Astrocyte (in vitro differentiated cells and primary cell): ENCODE data around the gene TMCO2. TPM values are rescaled to one million over a fixed set of nuclear protein-coding genes. Genes with fewer than 3 reads are reported as not detected.
"Not testable (repeated sequence)": the region's sequence is repeated elsewhere in the genome, so short reads cannot be mapped to it uniquely, and the experiment has no call there.

Experiments used
- DNase-seq: peaks from one replicate; pipeline ENCODE4 v3.0.0-alpha.2; 2010; ENCODE audit warnings: low read depth
- FAIRE-seq: peaks from 2 replicates; lab custom pipeline; 2011; peaks lifted over from hg19 to GRCh38; lab: Jason Lieb, UNC
- H2AFZ ChIP-seq: 2 replicates; pipeline ENCODE4 v1.6.0; 2012; ENCODE audit warnings: low read depth, low read length, inconsistent platforms
- H3K27ac ChIP-seq: 2 replicates; pipeline ENCODE4 v1.5.1; 2011; ENCODE audit warnings: low read depth, low read length, inconsistent platforms
- H3K27me3 ChIP-seq: 2 replicates; pipeline ENCODE4 v1.6.0; 2011; ENCODE audit warnings: low read length, inconsistent platforms; ENCODE audit not compliant: insufficient read depth
- H3K36me3 ChIP-seq: 2 replicates; pipeline ENCODE4 v1.5.1; 2011; ENCODE audit warnings: low read length, inconsistent platforms; ENCODE audit not compliant: insufficient read depth
- H3K4me1 ChIP-seq: 2 replicates; pipeline ENCODE4 v1.5.1; 2011; ENCODE audit warnings: low read length, inconsistent platforms; ENCODE audit not compliant: insufficient read depth
- H3K4me2 ChIP-seq: 2 replicates; pipeline ENCODE4 v1.6.0; 2012; ENCODE audit warnings: low read length, inconsistent platforms
- H3K4me3 ChIP-seq: 2 replicates; pipeline ENCODE4 v1.5.1; 2011; ENCODE audit warnings: low read depth, mild to moderate bottlenecking, low read length, inconsistent platforms; ENCODE audit not compliant: insufficient read depth
- H3K79me2 ChIP-seq: 2 replicates; pipeline ENCODE4 v1.6.0; 2012; ENCODE audit warnings: mild to moderate bottlenecking, low read length, inconsistent platforms; ENCODE audit not compliant: insufficient read depth
- H3K9ac ChIP-seq: 2 replicates; pipeline ENCODE4 v1.6.0; 2012; ENCODE audit warnings: mild to moderate bottlenecking, low read length, inconsistent platforms
- H3K9me3 ChIP-seq: 2 replicates; pipeline ENCODE4 v1.5.1; 2012; ENCODE audit warnings: low read depth, mild to moderate bottlenecking, low read length, inconsistent platforms; ENCODE audit not compliant: insufficient read depth
- H4K20me1 ChIP-seq: 2 replicates; pipeline ENCODE4 v1.6.0; 2012; ENCODE audit warnings: low read length, inconsistent platforms; ENCODE audit not compliant: insufficient read depth
- H3K27ac Mint-ChIP-seq: one replicate; pipeline ENCODE4 v1.8.0; 2021; ENCODE audit warnings: mild to moderate bottlenecking, mixed read lengths; ENCODE audit not compliant: unreplicated experiment
- H3K27me3 Mint-ChIP-seq: one replicate; pipeline ENCODE4 v1.8.0; 2021; ENCODE audit warnings: low read depth, mixed read lengths; ENCODE audit not compliant: unreplicated experiment
- H3K36me3 Mint-ChIP-seq: one replicate; pipeline ENCODE4 v1.8.0; 2021; ENCODE audit warnings: low read depth, mixed read lengths; ENCODE audit not compliant: unreplicated experiment
- H3K4me1 Mint-ChIP-seq: one replicate; pipeline ENCODE4 v1.8.0; 2021; ENCODE audit warnings: low read depth, mixed read lengths; ENCODE audit not compliant: unreplicated experiment
- H3K4me3 Mint-ChIP-seq: one replicate; pipeline ENCODE4 v1.8.0; 2021; ENCODE audit warnings: mild to moderate bottlenecking, moderate library complexity, mixed read lengths; ENCODE audit not compliant: unreplicated experiment
- H3K9me3 Mint-ChIP-seq: one replicate; pipeline ENCODE4 v1.8.0; 2021; ENCODE audit warnings: mild to moderate bottlenecking, mixed read lengths; ENCODE audit not compliant: unreplicated experiment
- EZH2 ChIP-seq: IDR thresholded peaks from 2 replicates; pipeline ENCODE4 v1.6.1; 2012; ENCODE audit warnings: mild to moderate bottlenecking, low read length, inconsistent platforms; ENCODE audit not compliant: insufficient read depth
- total RNA-seq: library from RNA; stranded (reverse); gene quantifications from 2 replicates; pipeline ENCODE4 v1.2.1, GENCODE V29; 2021
- TF ChIP-seq, protein P1 (sequence below): IDR thresholded peaks from 2 replicates; pipeline ENCODE4 v1.5.1; 2011; ENCODE audit warnings: low read depth, mild to moderate bottlenecking, inconsistent platforms, low read length, moderate library complexity; ENCODE audit not compliant: insufficient read depth

TMCO2 gene
- total RNA-seq, 1 donor from 2014 or later, result not detected

DNA sequence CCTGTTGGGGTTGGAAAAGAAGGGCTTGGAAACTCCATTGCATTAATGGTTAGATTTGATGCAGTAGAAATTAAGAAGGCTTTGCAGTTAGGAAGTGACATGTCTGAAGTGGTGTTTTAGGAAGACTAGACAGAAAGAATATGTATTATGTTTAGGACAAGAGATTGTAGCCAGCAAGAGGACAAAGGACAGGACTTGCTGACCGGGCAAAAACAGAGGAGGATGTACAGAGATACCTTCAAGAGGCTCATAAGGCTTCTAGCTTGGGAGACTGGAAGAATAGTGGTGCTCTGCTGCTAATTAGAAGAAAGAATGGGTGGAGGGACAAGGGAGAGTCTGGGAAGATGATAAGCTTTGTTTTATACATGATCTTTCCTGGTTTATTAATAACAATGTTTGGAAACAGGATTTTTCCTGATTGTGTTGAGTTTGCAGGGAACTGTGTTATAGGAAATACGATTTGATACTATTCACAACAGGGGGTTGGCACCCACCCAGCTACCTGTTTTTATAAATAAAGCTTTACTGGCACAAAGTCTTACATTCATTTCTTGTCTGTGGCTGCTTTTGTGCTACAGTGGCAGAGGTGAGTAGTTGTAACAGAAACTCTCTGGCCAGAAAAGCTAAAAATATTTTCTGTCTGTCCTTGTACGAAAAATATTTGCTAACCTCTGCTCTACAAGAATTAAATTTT is 37.1 kb upstream of the TMCO2 start:
- Mint-ChIP-seq H3K9me3 (no peaks in the 10 kb centered on the region), H3K27me3 (no peaks in the 10 kb centered on the region), H3K27ac (no peak overlapping the region), H3K4me3 (no peak overlapping the region), H3K4me1 (peaks cover 4% of the 10 kb centered on the region), H3K36me3 (peaks cover 3% of the 10 kb centered on the region)
- peaks cover 13% of the 10 kb centered on the region for H3K36me3 ChIP-seq
- FAIRE-seq, result no peak
- no peak overlapping the region for H3K4me3 ChIP-seq
- H3K79me2 ChIP-seq, result peaks cover 5% of the 10 kb centered on the region
- no peak overlapping the region for H2AFZ ChIP-seq
- no peak for DNase-seq
- no peak overlapping the region for H3K4me2 ChIP-seq
- TF ChIP-seq, protein P1, sequence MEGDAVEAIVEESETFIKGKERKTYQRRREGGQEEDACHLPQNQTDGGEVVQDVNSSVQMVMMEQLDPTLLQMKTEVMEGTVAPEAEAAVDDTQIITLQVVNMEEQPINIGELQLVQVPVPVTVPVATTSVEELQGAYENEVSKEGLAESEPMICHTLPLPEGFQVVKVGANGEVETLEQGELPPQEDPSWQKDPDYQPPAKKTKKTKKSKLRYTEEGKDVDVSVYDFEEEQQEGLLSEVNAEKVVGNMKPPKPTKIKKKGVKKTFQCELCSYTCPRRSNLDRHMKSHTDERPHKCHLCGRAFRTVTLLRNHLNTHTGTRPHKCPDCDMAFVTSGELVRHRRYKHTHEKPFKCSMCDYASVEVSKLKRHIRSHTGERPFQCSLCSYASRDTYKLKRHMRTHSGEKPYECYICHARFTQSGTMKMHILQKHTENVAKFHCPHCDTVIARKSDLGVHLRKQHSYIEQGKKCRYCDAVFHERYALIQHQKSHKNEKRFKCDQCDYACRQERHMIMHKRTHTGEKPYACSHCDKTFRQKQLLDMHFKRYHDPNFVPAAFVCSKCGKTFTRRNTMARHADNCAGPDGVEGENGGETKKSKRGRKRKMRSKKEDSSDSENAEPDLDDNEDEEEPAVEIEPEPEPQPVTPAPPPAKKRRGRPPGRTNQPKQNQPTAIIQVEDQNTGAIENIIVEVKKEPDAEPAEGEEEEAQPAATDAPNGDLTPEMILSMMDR, result no peak
- no peak for TF ChIP-seq EZH2
- H3K27me3 ChIP-seq, result no peaks in the 10 kb centered on the region
- H4K20me1 ChIP-seq, result peaks cover 15% of the 10 kb centered on the region
- H3K9ac ChIP-seq, result no peak overlapping the region
- no peaks in the 10 kb centered on the region for H3K9me3 ChIP-seq
- no peaks in the 10 kb centered on the region for H3K4me1 ChIP-seq
- no peak overlapping the region for H3K27ac ChIP-seq

DNA sequence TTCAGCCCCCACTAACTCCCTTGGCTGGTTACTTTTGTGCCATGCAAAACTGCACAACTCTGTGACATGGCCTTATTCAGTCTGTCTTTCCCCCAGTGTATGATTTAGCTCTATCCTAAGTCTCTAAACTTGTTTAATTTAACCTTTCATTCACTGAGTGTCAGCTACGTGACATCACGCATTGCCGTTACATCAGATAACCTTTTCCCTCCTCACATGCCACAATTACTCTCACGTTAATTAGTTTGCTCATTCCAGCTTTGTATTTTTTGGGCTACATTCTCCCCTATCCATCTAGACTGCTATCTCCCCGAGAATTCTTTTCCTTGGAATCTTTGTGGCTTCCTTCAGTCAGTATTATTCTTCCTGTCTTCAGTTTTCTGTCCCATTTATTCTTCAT is 29.4 kb upstream of the TMCO2 start:
- H3K27ac ChIP-seq, result no peak overlapping the region
- H3K4me3 ChIP-seq, result no peak overlapping the region
- Mint-ChIP-seq H3K4me1 (no peaks in the 10 kb centered on the region), H3K4me3 (no peak overlapping the region), H3K9me3 (no peaks in the 10 kb centered on the region), H3K36me3 (no peaks in the 10 kb centered on the region), H3K27ac (no peak overlapping the region), H3K27me3 (no peaks in the 10 kb centered on the region)
- FAIRE-seq, result no peak
- H2AFZ ChIP-seq, result no peak overlapping the region
- H3K27me3 ChIP-seq, result no peaks in the 10 kb centered on the region
- H3K4me1 ChIP-seq, result no peaks in the 10 kb centered on the region
- H3K4me2 ChIP-seq, result no peak overlapping the region
- H3K9ac ChIP-seq, result no peak overlapping the region
- H3K9me3 ChIP-seq, result no peaks in the 10 kb centered on the region
- H3K36me3 ChIP-seq, result peaks cover 3% of the 10 kb centered on the region
- H4K20me1 ChIP-seq, result no peaks in the 10 kb centered on the region
- DNase-seq, result no peak
- H3K79me2 ChIP-seq, result no peaks in the 10 kb centered on the region
- TF ChIP-seq, protein P1, result no peak
- no peak for TF ChIP-seq EZH2

- H2AFZ ChIP-seq, H3K79me2 ChIP-seq, H3K27me3 ChIP-seq, DNase-seq, H3K9me3 Mint-ChIP-seq, H3K27me3 Mint-ChIP-seq, H3K4me1 ChIP-seq, H3K9me3 ChIP-seq, H3K27ac Mint-ChIP-seq, H3K9ac ChIP-seq, FAIRE-seq, H3K4me3 Mint-ChIP-seq, H4K20me1 ChIP-seq, H3K36me3 ChIP-seq, H3K27ac ChIP-seq, H3K4me2 ChIP-seq, H3K4me1 Mint-ChIP-seq, H3K36me3 Mint-ChIP-seq, H3K4me3 ChIP-seq: not testable (repeated sequence)
Measured at GRCh38 chr1:40221471-40221905, 26.2 kb upstream of the TMCO2 start.
